Panc1 (cell line): ENCODE data around the gene FTO.

Experiments used
- CTCF ChIP-seq: fragments of 450-650 bp; IDR thresholded peaks from 2 replicates; pipeline ENCODE4 v1.5.1; 2017; ENCODE audit warnings: mild to moderate bottlenecking
- POLR2AphosphoS5 ChIP-seq: IDR thresholded peaks from 2 replicates; pipeline ENCODE4 v1.6.1; 2012; ENCODE audit warnings: mild to moderate bottlenecking, low read depth, low read length, moderate library complexity
- SIN3A ChIP-seq: IDR thresholded peaks from 2 replicates; pipeline ENCODE4 v1.6.1; 2012; ENCODE audit warnings: low read depth, mild to moderate bottlenecking, low read length, moderate library complexity, borderline replicate concordance; ENCODE audit not compliant: insufficient read depth
- TCF7L2 ChIP-seq: IDR thresholded peaks from 2 replicates; pipeline ENCODE4 v1.6.1; 2011; ENCODE audit warnings: mild to moderate bottlenecking, low read depth, low read length, inconsistent platforms
- TF ChIP-seq, protein P1 (sequence below), 2 experiments: IDR thresholded peaks; 2 replicates each; pipeline ENCODE4 v1.6.1; 2011 to 2012; ENCODE audit warnings: low read depth in 2 of 2, control low read depth in 1 of 2, low read length in 1 of 2, mild to moderate bottlenecking in 1 of 2, moderate library complexity in 1 of 2; ENCODE audit not compliant: insufficient read depth in 1 of 2

- TF ChIP-seq POLR2AphosphoS5 (no peak), CTCF (no peak), SIN3A (no peak), TCF7L2 (no peak)
- TF ChIP-seq, protein P1, sequence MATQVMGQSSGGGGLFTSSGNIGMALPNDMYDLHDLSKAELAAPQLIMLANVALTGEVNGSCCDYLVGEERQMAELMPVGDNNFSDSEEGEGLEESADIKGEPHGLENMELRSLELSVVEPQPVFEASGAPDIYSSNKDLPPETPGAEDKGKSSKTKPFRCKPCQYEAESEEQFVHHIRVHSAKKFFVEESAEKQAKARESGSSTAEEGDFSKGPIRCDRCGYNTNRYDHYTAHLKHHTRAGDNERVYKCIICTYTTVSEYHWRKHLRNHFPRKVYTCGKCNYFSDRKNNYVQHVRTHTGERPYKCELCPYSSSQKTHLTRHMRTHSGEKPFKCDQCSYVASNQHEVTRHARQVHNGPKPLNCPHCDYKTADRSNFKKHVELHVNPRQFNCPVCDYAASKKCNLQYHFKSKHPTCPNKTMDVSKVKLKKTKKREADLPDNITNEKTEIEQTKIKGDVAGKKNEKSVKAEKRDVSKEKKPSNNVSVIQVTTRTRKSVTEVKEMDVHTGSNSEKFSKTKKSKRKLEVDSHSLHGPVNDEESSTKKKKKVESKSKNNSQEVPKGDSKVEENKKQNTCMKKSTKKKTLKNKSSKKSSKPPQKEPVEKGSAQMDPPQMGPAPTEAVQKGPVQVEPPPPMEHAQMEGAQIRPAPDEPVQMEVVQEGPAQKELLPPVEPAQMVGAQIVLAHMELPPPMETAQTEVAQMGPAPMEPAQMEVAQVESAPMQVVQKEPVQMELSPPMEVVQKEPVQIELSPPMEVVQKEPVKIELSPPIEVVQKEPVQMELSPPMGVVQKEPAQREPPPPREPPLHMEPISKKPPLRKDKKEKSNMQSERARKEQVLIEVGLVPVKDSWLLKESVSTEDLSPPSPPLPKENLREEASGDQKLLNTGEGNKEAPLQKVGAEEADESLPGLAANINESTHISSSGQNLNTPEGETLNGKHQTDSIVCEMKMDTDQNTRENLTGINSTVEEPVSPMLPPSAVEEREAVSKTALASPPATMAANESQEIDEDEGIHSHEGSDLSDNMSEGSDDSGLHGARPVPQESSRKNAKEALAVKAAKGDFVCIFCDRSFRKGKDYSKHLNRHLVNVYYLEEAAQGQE (IDR thresholded peaks at IDR 0.05; ENCODE audit: insufficient read depth in 1 of 2, low read depth in 2 of 2, low read length in 1 of 2), result no peak
Observed at GRCh38 chr16:53914736-53915135, 210.8 kb downstream of the FTO start.
